ENCODE results near the gene GEMIN4. TPM values are rescaled to one million over a fixed set of nuclear protein-coding genes. Genes with fewer than 3 reads are reported as not detected.
"Not testable (repeated sequence)": the region's sequence is repeated elsewhere in the genome, so short reads cannot be mapped to it uniquely, and the experiment has no call there.

Gene GEMIN4
- 18.1 TPM for total RNA-seq

- DNase-seq (ENCODE audit: low spot score) (peak; percentile 97), ATAC-seq (peak; percentile 93)
- intact Hi-C loops (cut with DNase I): no loop called here
Observed at GRCh38 chr17:752002-752619, at the start of gene GEMIN4. GEMIN4 (minus strand) TSS chr17:752264; CDS start chr17:752142, 122 bp downstream.

- intact Hi-C loops (cut with DNase I): no loop called here
- DNase-seq (ENCODE audit: low spot score) (no peak), ATAC-seq (no peak)
Observed at GRCh38 chr17:801660-802059, 49.6 kb upstream of the GEMIN4 start.

GRCh38 chr17:800446-801242 is 48.6 kb upstream of the GEMIN4 start:
- ATAC-seq (no peak), DNase-seq (ENCODE audit: low spot score) (no peak)
- intact Hi-C loops (cut with DNase I): no loop called here

GRCh38 chr17:799261-799660 is 47.2 kb upstream of the GEMIN4 start:
- intact Hi-C loops (cut with DNase I): loop anchor here (5.0 to 10.0 kb wide), 2 partner anchors 183 to 256 kb away; no protein-coding TSS in a partner anchor
- ATAC-seq (no peak), DNase-seq (ENCODE audit: low spot score) (no peak)

- DNase-seq (ENCODE audit: low spot score) (no peak), ATAC-seq (no peak)
- intact Hi-C loops (cut with DNase I): loop anchor here (5.0 to 10.0 kb wide), 2 partner anchors 184 to 257 kb away; no protein-coding TSS in a partner anchor
Observed at GRCh38 chr17:798246-798645, 46.2 kb upstream of the GEMIN4 start.

- intact Hi-C loops (cut with DNase I): loop anchor here (5.0 to 10.0 kb wide), 2 partner anchors 185 to 257 kb away; no protein-coding TSS in a partner anchor
- DNase-seq (ENCODE audit: low spot score) (no peak), ATAC-seq (no peak)
Observed at GRCh38 chr17:797236-797840, 45.3 kb upstream of the GEMIN4 start.

GRCh38 chr17:796609-797008 is 44.5 kb upstream of the GEMIN4 start:
- intact Hi-C loops (cut with DNase I): loop anchor here (5.0 to 10.0 kb wide), 2 partner anchors 186 to 258 kb away; no protein-coding TSS in a partner anchor
- ATAC-seq (no peak), DNase-seq (ENCODE audit: low spot score) (no peak)

- no peak for ATAC-seq
- intact Hi-C loops (cut with DNase I): loop anchor here (5.0 to 10.0 kb wide), 2 partner anchors 187 to 259 kb away; no protein-coding TSS in a partner anchor
- DNase-seq (ENCODE audit: low spot score): no peak
Observed at GRCh38 chr17:795721-796120, 43.7 kb upstream of the GEMIN4 start.

- no peak for DNase-seq (ENCODE audit: low spot score)
- intact Hi-C loops (cut with DNase I): loop anchor here (5.0 to 10.0 kb wide), 2 partner anchors 187 to 260 kb away; no protein-coding TSS in a partner anchor
- peak; percentile 30 for ATAC-seq
Observed at GRCh38 chr17:795276-795675, 43.2 kb upstream of the GEMIN4 start.

- DNase-seq (ENCODE audit: low spot score) (peak; percentile 90), ATAC-seq (peak; percentile 90)
- intact Hi-C loops (cut with DNase I): loop anchor here (5.0 to 10.0 kb wide), 2 partner anchors 187 to 260 kb away; no protein-coding TSS in a partner anchor
Observed at GRCh38 chr17:794876-795275, 42.8 kb upstream of the GEMIN4 start.

GRCh38 chr17:792277-792676 is 40.2 kb upstream of the GEMIN4 start:
- ATAC-seq (no peak), DNase-seq (ENCODE audit: low spot score) (no peak)
- intact Hi-C loops (cut with DNase I): loop anchor here (10.0 kb wide), 1 partner anchor 263 kb away; no protein-coding TSS in a partner anchor

- ATAC-seq: no peak
- intact Hi-C loops (cut with DNase I): loop anchor here (10.0 kb wide), 1 partner anchor 263 kb away; no protein-coding TSS in a partner anchor
- DNase-seq (ENCODE audit: low spot score): no peak
Observed at GRCh38 chr17:791829-792228, 39.8 kb upstream of the GEMIN4 start.

GRCh38 chr17:790874-791247 is 38.8 kb upstream of the GEMIN4 start:
- ATAC-seq; DNase-seq (ENCODE audit: low spot score): not testable (repeated sequence)
- intact Hi-C loops (cut with DNase I): loop anchor here (10.0 kb wide), 1 partner anchor 264 kb away; no protein-coding TSS in a partner anchor

GRCh38 chr17:789931-790873 is 38.1 kb upstream of the GEMIN4 start:
- intact Hi-C loops (cut with DNase I): loop anchor here (10.0 kb wide), 1 partner anchor 265 kb away; no protein-coding TSS in a partner anchor
- not testable (repeated sequence) for DNase-seq (ENCODE audit: low spot score); ATAC-seq

GRCh38 chr17:789160-789840 is 37.2 kb upstream of the GEMIN4 start:
- DNase-seq (ENCODE audit: low spot score) (no peak), ATAC-seq (no peak)
- intact Hi-C loops (cut with DNase I): no loop called here

GRCh38 chr17:788551-788950 is 36.5 kb upstream of the GEMIN4 start:
- no peak for ATAC-seq
- intact Hi-C loops (cut with DNase I): no loop called here
- no peak for DNase-seq (ENCODE audit: low spot score)

GRCh38 chr17:787641-788221 is 35.7 kb upstream of the GEMIN4 start:
- ATAC-seq (no peak), DNase-seq (ENCODE audit: low spot score) (no peak)
- intact Hi-C loops (cut with DNase I): no loop called here

Data from sciatic nerve (tissue), 2 donors.